Mesenchymal stem cell (in vitro differentiated cells and primary cell): ENCODE measurements around the gene LDLR.
A peak's percentile ranks its signal among the peaks of the same experiment; 100 is the strongest.

Source experiments
- DNase-seq: peaks from one replicate; pipeline ENCODE4 v3.0.0-alpha.2; 2013
- H2AFZ ChIP-seq: one replicate; pipeline ENCODE4 v1.6.1; 2013; ENCODE audit warnings: low read depth, mild to moderate bottlenecking, control low read depth, inconsistent platforms, low read length, moderate library complexity
- H2AK5ac ChIP-seq: 2 replicates; pipeline ENCODE4 v1.6.1; 2013; ENCODE audit warnings: low read length, moderate library complexity, mild to moderate bottlenecking, inconsistent platforms; ENCODE audit not compliant: severe bottlenecking
- H2BK120ac ChIP-seq: one replicate; pipeline ENCODE4 v1.6.1; 2013; ENCODE audit warnings: low read depth, mild to moderate bottlenecking, inconsistent platforms, low read length, moderate library complexity
- H2BK12ac ChIP-seq, 2 experiments: one replicate each; pipeline ENCODE4 v1.6.1; 2013; ENCODE audit warnings: inconsistent platforms in 2 of 2, low read length in 2 of 2, mild to moderate bottlenecking in 2 of 2, moderate library complexity in 2 of 2, control low read depth in 1 of 2
- H2BK15ac ChIP-seq: one replicate; pipeline ENCODE4 v1.6.1; 2013; ENCODE audit warnings: mild to moderate bottlenecking, low read depth, inconsistent platforms; ENCODE audit not compliant: poor library complexity, severe bottlenecking
- H2BK5ac ChIP-seq: 2 replicates; pipeline ENCODE4 v1.6.1; 2013; ENCODE audit warnings: low read depth, mild to moderate bottlenecking, low read length, control low read depth, inconsistent platforms; ENCODE audit not compliant: poor library complexity, severe bottlenecking
- H3K14ac ChIP-seq, 2 experiments: one replicate each; pipeline ENCODE4 v1.6.1; 2013; ENCODE audit warnings: inconsistent platforms in 2 of 2, low read length in 2 of 2, control low read depth in 1 of 2, mild to moderate bottlenecking in 1 of 2, moderate library complexity in 1 of 2
- H3K18ac ChIP-seq, 2 experiments: one replicate each; pipeline ENCODE4 v1.6.1; 2013; ENCODE audit warnings: inconsistent platforms in 2 of 2, low read length in 2 of 2, control low read depth in 1 of 2, low read depth in 1 of 2, mild to moderate bottlenecking in 1 of 2
- H3K23ac ChIP-seq, 2 experiments: one replicate each; pipeline ENCODE4 v1.6.1; 2013; ENCODE audit warnings: inconsistent platforms in 2 of 2, low read length in 2 of 2, mild to moderate bottlenecking in 2 of 2, moderate library complexity in 2 of 2, control low read depth in 1 of 2
- H3K27ac ChIP-seq: 2 replicates; pipeline ENCODE4 v1.5.1; 2013; ENCODE audit warnings: mild to moderate bottlenecking, moderate library complexity, low read length, control low read depth, inconsistent platforms; ENCODE audit not compliant: poor library complexity, severe bottlenecking
- H3K27me3 ChIP-seq, 2 experiments: 2 replicates each; pipeline versions ENCODE4 v1.6.1 to v1.7.0; 2013; ENCODE audit warnings: low read length in 2 of 2, mild to moderate bottlenecking in 2 of 2, moderate library complexity in 2 of 2, control low read depth in 1 of 2, inconsistent platforms in 1 of 2; ENCODE audit not compliant: control insufficient read depth in 1 of 2, insufficient read depth in 1 of 2
- H3K36me3 ChIP-seq, 2 experiments: 2 replicates each; pipeline versions ENCODE4 v1.6.1 to v1.7.0; 2013; ENCODE audit warnings: low read length in 2 of 2, control low read depth in 1 of 2, inconsistent platforms in 1 of 2, low read depth in 1 of 2, mild to moderate bottlenecking in 1 of 2; ENCODE audit not compliant: insufficient read depth in 2 of 2, control insufficient read depth in 1 of 2
- H3K4ac ChIP-seq, 2 experiments: one replicate each; pipeline ENCODE4 v1.6.1; 2013; ENCODE audit warnings: inconsistent platforms in 2 of 2, low read length in 2 of 2, mild to moderate bottlenecking in 2 of 2, moderate library complexity in 2 of 2, control low read depth in 1 of 2, low read depth in 1 of 2
- H3K4me1 ChIP-seq: 2 replicates; pipeline ENCODE4 v1.6.1; 2013; ENCODE audit warnings: low read depth, low read length, control low read depth; ENCODE audit not compliant: control insufficient read depth, insufficient read depth
- H3K4me2 ChIP-seq: 2 replicates; pipeline ENCODE4 v1.6.1; 2013; ENCODE audit warnings: low read length, mild to moderate bottlenecking, inconsistent platforms; ENCODE audit not compliant: poor library complexity, severe bottlenecking
- H3K4me3 ChIP-seq, 2 experiments: 2 replicates each; pipeline versions ENCODE4 v1.5.1 to v1.7.0; 2013; ENCODE audit warnings: low read length in 2 of 2, mild to moderate bottlenecking in 2 of 2, control low read depth in 1 of 2, low read depth in 1 of 2; ENCODE audit not compliant: insufficient read depth in 1 of 2
- H3K79me1 ChIP-seq: replicated peaks from 2 replicates; pipeline ENCODE4 v1.6.1; 2013; ENCODE audit warnings: mild to moderate bottlenecking, control low read depth, low read length, inconsistent platforms; ENCODE audit not compliant: poor library complexity, severe bottlenecking
- H3K9ac ChIP-seq: 2 replicates; pipeline ENCODE4 v1.7.0; 2013; ENCODE audit warnings: mild to moderate bottlenecking, low read length, moderate library complexity
- H3K9me3 ChIP-seq: 2 replicates; pipeline ENCODE4 v1.7.0; 2013; ENCODE audit warnings: mild to moderate bottlenecking, low read length; ENCODE audit not compliant: control insufficient read depth
- H4K8ac ChIP-seq: one replicate; pipeline ENCODE4 v1.6.1; 2013; ENCODE audit warnings: inconsistent platforms, mild to moderate bottlenecking, low read length, moderate library complexity
- H4K91ac ChIP-seq: one replicate; pipeline ENCODE4 v1.6.1; 2013; ENCODE audit warnings: mild to moderate bottlenecking, low read length, inconsistent platforms
- WGBS: methylation state at CpG from one replicate; pipeline ENCODE4 v1.1.7; 2013; ENCODE audit warnings: mixed read lengths; 5-methylcytosine and 5-hydroxymethylcytosine counted together

The LDLR gene

DNA sequence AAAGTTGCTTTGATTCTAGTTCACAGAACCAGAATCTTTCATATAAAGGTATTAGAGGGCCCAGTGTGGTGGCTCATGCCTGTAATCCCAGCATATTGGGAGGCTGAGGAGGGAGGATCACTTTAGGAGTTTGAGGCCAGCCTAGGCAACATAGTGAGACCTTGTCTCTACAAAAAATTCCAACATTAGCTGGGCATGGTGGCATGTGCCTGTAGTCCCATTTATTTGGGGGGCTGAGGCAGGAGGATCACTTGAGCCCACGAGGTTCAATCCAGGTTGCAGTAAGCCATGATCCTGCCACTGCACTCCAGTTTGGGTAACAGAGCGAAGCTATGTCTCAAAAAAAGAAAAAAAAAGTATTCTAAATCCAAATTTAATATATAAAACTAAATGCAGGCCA, 9.1 kb downstream of the LDLR start:
- H2BK120ac ChIP-seq: no peak overlapping the region

DNA sequence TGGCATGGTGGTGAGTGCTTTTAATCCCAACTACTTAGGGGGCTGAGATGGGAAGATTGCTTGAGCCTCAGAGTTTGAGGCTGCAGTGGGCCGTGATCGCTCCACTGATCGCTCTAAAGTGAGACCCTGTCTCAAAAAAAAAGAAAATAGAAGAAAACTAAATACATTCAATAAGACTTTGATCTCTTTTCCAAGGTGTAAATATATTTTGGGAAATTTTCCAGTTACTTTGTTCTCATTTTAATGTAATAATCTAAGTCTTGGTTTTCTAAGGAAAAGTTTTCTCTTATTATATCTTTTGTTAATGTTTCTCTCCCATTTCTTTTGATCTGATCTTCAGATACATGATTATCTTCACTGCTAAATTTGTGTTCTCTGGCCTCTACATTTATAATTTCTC, 9.6 kb downstream of the LDLR start:
- Histone ChIP-seq H3K4me1 (peaks cover 14% of the 10 kb centered on the region), H2AFZ (no peak overlapping the region), H2BK5ac (no peak overlapping the region), H3K23ac (no peak overlapping the region), H3K27me3 (no peaks in the 10 kb centered on the region), H3K9ac (peak overlapping the region; percentile 41), H2AK5ac (no peak overlapping the region), H4K8ac (no peak overlapping the region), H3K14ac (no peak overlapping the region), H3K27ac (no peak overlapping the region), H3K79me1 (peaks cover 4% of the 10 kb centered on the region), H2BK15ac (no peak overlapping the region), H3K9me3 (no peaks in the 10 kb centered on the region), H2BK12ac (no peak overlapping the region), H3K4ac (no peak overlapping the region), H3K18ac (no peak overlapping the region), H4K91ac (no peak overlapping the region), H3K36me3 (peaks cover 35 to 88% of the 10 kb centered on the region in 2 experiments), H3K4me3 (no peak overlapping the region), H3K4me2 (no peak overlapping the region), H2BK120ac (no peak overlapping the region)
- no CpG with 5 or more reads among the region's 3 CpGs for WGBS
- no peak for DNase-seq

More for the DNA sequence above, 9.1 kb downstream of the LDLR start:
- Histone ChIP-seq H3K27ac (peak overlapping the region; percentile 19), H3K18ac (no peak overlapping the region), H2BK5ac (no peak overlapping the region), H4K91ac (no peak overlapping the region), H3K9ac (peak overlapping the region; percentile 41), H3K14ac (no peak overlapping the region), H3K9me3 (no peaks in the 10 kb centered on the region), H3K4ac (no peak overlapping the region), H3K23ac (no peak overlapping the region), H2AFZ (no peak overlapping the region), H2BK12ac (no peak overlapping the region), H3K4me1 (peaks cover 17% of the 10 kb centered on the region), H3K4me3 (no peak overlapping the region), H4K8ac (no peak overlapping the region), H3K27me3 (no peaks in the 10 kb centered on the region), H3K79me1 (peaks cover 4% of the 10 kb centered on the region), H3K36me3 (peaks cover 35 to 88% of the 10 kb centered on the region in 2 experiments), H2AK5ac (no peak overlapping the region), H2BK15ac (no peak overlapping the region), H3K4me2 (no peak overlapping the region)
- 100% methylated on average over 1 of the region's 2 CpGs for WGBS
- no peak for DNase-seq

DNA sequence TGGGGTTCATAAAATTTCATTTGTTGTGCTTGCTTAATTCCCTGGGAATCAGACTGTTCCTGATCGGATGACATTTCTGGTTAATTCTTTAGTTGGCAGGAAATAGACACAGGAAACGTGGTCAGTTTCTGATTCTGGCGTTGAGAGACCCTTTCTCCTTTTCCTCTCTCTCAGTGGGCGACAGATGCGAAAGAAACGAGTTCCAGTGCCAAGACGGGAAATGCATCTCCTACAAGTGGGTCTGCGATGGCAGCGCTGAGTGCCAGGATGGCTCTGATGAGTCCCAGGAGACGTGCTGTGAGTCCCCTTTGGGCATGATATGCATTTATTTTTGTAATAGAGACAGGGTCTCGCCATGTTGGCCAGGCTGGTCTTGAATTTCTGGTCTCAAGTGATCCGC, 10.8 kb downstream of the LDLR start:
- Histone ChIP-seq H3K36me3 (peaks cover 37 to 88% of the 10 kb centered on the region in 2 experiments), H3K18ac (no peak overlapping the region), H4K91ac (no peak overlapping the region), H3K4ac (no peak overlapping the region), H4K8ac (no peak overlapping the region), H3K4me3 (no peak overlapping the region), H2BK5ac (no peak overlapping the region), H2BK120ac (no peak overlapping the region), H3K27me3 (no peaks in the 10 kb centered on the region), H2BK12ac (no peak overlapping the region), H3K9me3 (no peaks in the 10 kb centered on the region), H3K14ac (no peak overlapping the region), H3K4me2 (no peak overlapping the region), H2AK5ac (peak overlapping the region; percentile 35), H3K4me1 (peaks cover 11% of the 10 kb centered on the region), H3K79me1 (peaks cover 5% of the 10 kb centered on the region), H3K23ac (no peak overlapping the region), H2AFZ (no peak overlapping the region), H2BK15ac (no peak overlapping the region), H3K9ac (no peak overlapping the region), H3K27ac (no peak overlapping the region)
- DNase-seq: no peak
- 90% methylated on average over 12 of the region's 12 CpGs for WGBS

- Histone ChIP-seq H3K4ac (no peak overlapping the region), H3K4me3 (no peak overlapping the region), H2BK15ac (no peak overlapping the region), H2BK120ac (no peak overlapping the region), H4K91ac (no peak overlapping the region), H3K9me3 (no peaks in the 10 kb centered on the region), H3K4me1 (peaks cover 9% of the 10 kb centered on the region), H4K8ac (no peak overlapping the region), H2AFZ (no peak overlapping the region), H3K27ac (no peak overlapping the region), H2BK12ac (no peak overlapping the region), H3K14ac (no peak overlapping the region), H2AK5ac (no peak overlapping the region), H3K36me3 (peaks cover 47 to 92% of the 10 kb centered on the region in 2 experiments), H3K27me3 (no peaks in the 10 kb centered on the region), H2BK5ac (no peak overlapping the region), H3K4me2 (no peak overlapping the region), H3K9ac (no peak overlapping the region), H3K79me1 (peaks cover 11% of the 10 kb centered on the region), H3K18ac (no peak overlapping the region), H3K23ac (no peak overlapping the region)
- no peak for DNase-seq
- 96% methylated on average over 5 of the region's 5 CpGs for WGBS
These were observed 11.8 kb downstream of the LDLR start for GRCh38 chr19:11101057-11101456.
